Colonic mucosa (tissue), 4 donors: ENCODE results near the gene NAALADL1. TPM values are rescaled to one million over a fixed set of nuclear protein-coding genes. Genes with fewer than 3 reads are reported as not detected.
A peak's percentile ranks its signal among the peaks of the same experiment; 100 is the strongest.

ENCODE experiments used
- DNase-seq: peaks from one replicate; pipeline ENCODE4 v3.0.0-alpha.2; 2020
- H3K27ac ChIP-seq: fragments of 200-600 bp; one replicate; pipeline ENCODE4 v1.8.0; 2021
- H3K27me3 ChIP-seq: fragments of 200-600 bp; one replicate; pipeline ENCODE4 v1.8.0; 2021
- H3K36me3 ChIP-seq: fragments of 200-600 bp; one replicate; pipeline ENCODE4 v1.8.0; 2021
- H3K4me1 ChIP-seq: fragments of 200-600 bp; one replicate; pipeline ENCODE4 v1.8.0; 2021; ENCODE audit warnings: mild to moderate bottlenecking
- H3K4me3 ChIP-seq: fragments of 200-600 bp; one replicate; pipeline ENCODE4 v1.8.0; 2021
- H3K9ac ChIP-seq, 2 donors: one replicate each; pipeline ENCODE4 v1.7.0; 2013; ENCODE audit warnings: control low read depth in 2 of 2, low read depth in 2 of 2, low read length in 2 of 2
- H3K9me3 ChIP-seq: fragments of 200-600 bp; one replicate; pipeline ENCODE4 v1.8.0; 2021
- CTCF ChIP-seq: fragments of 200-600 bp; IDR thresholded peaks from one replicate; pipeline ENCODE4 v1.8.0; 2022; ENCODE audit warnings: antibody characterized with exemption, mild to moderate bottlenecking
- intact Hi-C: fragments of 100-400 bp; cut with DNase I; formaldehyde crosslinking; loops from one replicate; pipeline ENCODE4 v1.14.1; 2022
- total RNA-seq, 2 donors: library from RNA; stranded (reverse); fragmentation: NEBNext Ultra II Directional in 1 of 2; extraction: Animal tissue kit (Norgen Biotek cat#: 25700) in 1 of 2; gene quantifications; one replicate each; pipeline ENCODE4 v1.2.1, GENCODE V29; 2021
- donor health status: healthy.
- donor health status: DM: no; HTN: no; CAD: no.
- donor health status: DM: no; HTN: no; CAD: no.

NAALADL1 gene
- total RNA-seq, 2 donors from 2014 or later = 10.5 to 30.8 TPM

GRCh38 chr11:65085446-65085845 is 27.1 kb upstream of the NAALADL1 start:
- no peaks in the 10 kb centered on the region for H3K9me3 ChIP-seq
- no peaks in the 10 kb centered on the region for H3K36me3 ChIP-seq
- DNase-seq = no peak
- H3K4me1 ChIP-seq = peaks cover 13% of the 10 kb centered on the region
- TF ChIP-seq CTCF = no peak
- H3K4me3 ChIP-seq = no peak overlapping the region
- no peak overlapping the region for H3K27ac ChIP-seq
- H3K27me3 ChIP-seq = no peaks in the 10 kb centered on the region
- intact Hi-C loops = loop anchor here (10.0 kb wide), 1 partner anchor 241 kb away; the partner anchor contains the start of gene CDC42BPG
- H3K9ac ChIP-seq = peak overlapping the region in 1 of 2 donors; percentile 31

- Histone ChIP-seq H3K9me3 (no peaks in the 10 kb centered on the region), H3K36me3 (no peaks in the 10 kb centered on the region), H3K4me3 (peak overlapping the region; percentile 89), H3K4me1 (peaks cover 13% of the 10 kb centered on the region), H3K9ac (peak overlapping the region; percentile 78 to 90), H3K27me3 (no peaks in the 10 kb centered on the region), H3K27ac (peak overlapping the region; percentile 77)
- TF ChIP-seq CTCF = no peak
- intact Hi-C loops = loop anchor here (10.0 kb wide), 1 partner anchor 240 kb away; the partner anchor contains the start of gene CDC42BPG
- DNase-seq = no peak
Measured at GRCh38 chr11:65084598-65085375, 26.4 kb upstream of the NAALADL1 start.

- Histone ChIP-seq H3K27ac (peak within 1 kb of the TSS; percentile 77), H3K27me3 (no peaks in the 10 kb centered on the region), H3K9me3 (no peaks in the 10 kb centered on the region), H3K4me3 (peak within 1 kb of the TSS; percentile 89), H3K9ac (peak within 1 kb of the TSS; percentile 78 to 90), H3K36me3 (no peaks in the 10 kb centered on the region), H3K4me1 (peaks cover 13% of the 10 kb centered on the region)
- no peak for TF ChIP-seq CTCF
- peak; percentile 96 for DNase-seq
- intact Hi-C loops = loop anchor here (10.0 kb wide), 1 partner anchor 239 kb away; the partner anchor contains the start of gene CDC42BPG
Measured at GRCh38 chr11:65083834-65084597, 25.7 kb upstream of the NAALADL1 start, which contains the start of the genes CDCA5 and ZFPL1. Gene CDCA5 (minus strand): TSS chr11:65084040. CDS start chr11:65083978, 62 bp downstream. Gene ZFPL1 (plus strand): TSS chr11:65084222. CDS start chr11:65084699, 477 bp downstream.

- intact Hi-C loops = loop anchor here (10.0 kb wide), 1 partner anchor 238 kb away; the partner anchor contains the start of gene CDC42BPG
- H3K27me3 ChIP-seq = no peaks in the 10 kb centered on the region
- peak overlapping the region; percentile 89 for H3K4me3 ChIP-seq
- no peak for TF ChIP-seq CTCF
- H3K27ac ChIP-seq = peak overlapping the region; percentile 77
- no peak for DNase-seq
- no peaks in the 10 kb centered on the region for H3K9me3 ChIP-seq
- no peaks in the 10 kb centered on the region for H3K36me3 ChIP-seq
- peak overlapping the region; percentile 57 to 90 for H3K9ac ChIP-seq
- H3K4me1 ChIP-seq = peaks cover 13% of the 10 kb centered on the region
Measured at GRCh38 chr11:65083134-65083833, 24.9 kb upstream of the NAALADL1 start.

GRCh38 chr11:65078786-65079342 is 20.5 kb upstream of the NAALADL1 start:
- Histone ChIP-seq H3K4me1 (peaks cover 7% of the 10 kb centered on the region), H3K27ac (no peak overlapping the region), H3K36me3 (no peaks in the 10 kb centered on the region), H3K9me3 (no peaks in the 10 kb centered on the region), H3K27me3 (no peaks in the 10 kb centered on the region), H3K4me3 (no peak overlapping the region), H3K9ac (no peak overlapping the region)
- no peak for TF ChIP-seq CTCF
- intact Hi-C loops = no loop called here
- DNase-seq = no peak
